Esophagus squamous epithelium (tissue), 5 donors: ENCODE data around the gene EMC10. TPM values are rescaled to one million over a fixed set of nuclear protein-coding genes. Genes with fewer than 3 reads are reported as not detected.

ENCODE experiments used
- DNase-seq: peaks from one replicate; lab custom pipeline; 2025; lab: John Stamatoyannopoulos, UW
- H3K27ac ChIP-seq, 4 donors: fragments of 200-600 bp; sonication (generic); one replicate each; pipeline ENCODE4 v1.5.1; 2016 to 2019; ENCODE audit warnings: mild to moderate bottlenecking in 1 of 4
- H3K27me3 ChIP-seq, 4 donors: fragments of 200-600 bp; sonication (generic); 1 replicate in 3 of 4; 2 replicates in 1 of 4; pipeline versions ENCODE4 v1.5.1 to v1.6.0; 2017 to 2021; ENCODE audit warnings: antibody characterized with exemption in 1 of 4
- H3K36me3 ChIP-seq, 3 donors: fragments of 200-600 bp; sonication (generic); one replicate each; pipeline ENCODE4 v1.5.1; 2016 to 2019
- H3K4me1 ChIP-seq, 3 donors: fragments of 200-600 bp; sonication (generic); one replicate each; pipeline ENCODE4 v1.5.1; 2017 to 2019
- H3K4me3 ChIP-seq, 4 donors: fragments of 200-600 bp; sonication (generic); 1 replicate in 3 of 4; 2 replicates in 1 of 4; pipeline ENCODE4 v1.5.1; 2016 to 2019; ENCODE audit warnings: mild to moderate bottlenecking in 2 of 4, moderate library complexity in 1 of 4
- H3K9me3 ChIP-seq, 3 donors: fragments of 200-600 bp; sonication (generic); one replicate each; pipeline ENCODE4 v1.5.1; 2016 to 2019
- POLR2A ChIP-seq, 4 donors: fragments of 450-650 bp; IDR thresholded peaks; one replicate each; pipeline ENCODE4 v1.6.1; 2017; ENCODE audit warnings: antibody characterized with exemption in 4 of 4, mild to moderate bottlenecking in 4 of 4, moderate library complexity in 3 of 4
- WGBS, 2 donors: methylation state at CpG; one replicate each; pipeline ENCODE4 v1.1.5; 2018; 5-methylcytosine and 5-hydroxymethylcytosine counted together
- intact Hi-C: fragments of 100-400 bp; cut with DNase I; formaldehyde crosslinking; loops from one replicate; pipeline ENCODE4 v1.15.0; 2022
- total RNA-seq, 4 donors: library from RNA; depleted of rRNA; stranded (reverse); fragments of >200 nt; gene quantifications; one replicate each; pipeline ENCODE4 v1.1.0, GENCODE V29; 2016
- TF ChIP-seq, protein P1 (sequence below), 6 experiments: fragments of 450-650 bp in 4 of 6; fragments of 200-600 bp in 2 of 6; sonication (generic) in 2 of 6; IDR thresholded peaks; one replicate each; pipeline ENCODE4 v1.5.1; 2016 to 2019; ENCODE audit warnings: antibody characterized with exemption in 6 of 6, mild to moderate bottlenecking in 4 of 6, moderate library complexity in 4 of 6
- donor health status: DM: yes; HTN: yes; CAD: no.

EMC10 gene
- total RNA-seq, 4 donors from 2014 or later: 50.2 to 76.1 (median 59.7) TPM

DNA sequence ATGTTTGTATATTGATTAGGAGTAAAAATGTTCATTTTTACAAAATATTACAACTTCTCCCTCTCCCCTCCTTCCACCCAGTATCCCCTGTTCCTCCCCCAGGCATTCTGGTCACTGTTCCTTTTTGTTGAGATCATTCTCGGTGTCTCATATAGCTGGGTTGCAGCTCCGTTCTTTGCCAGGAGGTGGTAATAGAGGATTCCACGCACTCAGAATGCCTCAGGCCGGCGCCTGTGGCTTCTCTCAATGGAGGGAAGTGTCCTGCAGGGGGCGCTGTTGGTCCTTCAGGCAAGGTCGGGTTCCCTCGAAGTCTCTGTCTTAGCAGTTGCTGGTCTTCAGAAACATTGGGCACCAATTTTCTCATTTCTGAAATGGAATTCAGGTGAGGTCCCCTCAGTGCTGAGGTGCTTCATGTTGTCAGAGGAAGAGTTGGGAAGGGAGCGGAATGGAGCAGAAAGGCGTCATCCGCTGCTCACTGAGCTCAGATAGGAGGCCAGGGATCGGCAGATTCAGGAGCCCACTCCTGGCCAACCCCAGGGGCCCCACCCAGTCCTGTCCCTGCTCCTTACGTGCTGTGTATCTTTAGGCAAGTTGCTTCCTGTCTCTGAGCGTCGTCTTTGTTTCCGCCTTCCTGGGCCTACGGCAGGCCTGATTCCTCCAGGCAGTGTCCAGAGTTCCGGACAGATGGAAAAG lies 10.7 kb downstream of the EMC10 start:
- WGBS, 2 donors: 65 to 66% methylated on average over 6 to 16 of the region's 18 CpGs
- no peak for DNase-seq
- peaks cover 0 to 49% (median 0%) of the 10 kb centered on the region in 4 donors for H3K27me3 ChIP-seq

GRCh38 chr19:50488389-50489194 lies 12.3 kb downstream of the EMC10 start:
- H3K27me3 ChIP-seq: peaks cover 0 to 49% (median 0%) of the 10 kb centered on the region in 4 donors
- no peak overlapping the region for H3K4me3 ChIP-seq
- no peak overlapping the region for H3K27ac ChIP-seq
- H3K4me1 ChIP-seq: peaks cover 0 to 3% (median 0%) of the 10 kb centered on the region in 3 donors
- TF ChIP-seq, protein P1, sequence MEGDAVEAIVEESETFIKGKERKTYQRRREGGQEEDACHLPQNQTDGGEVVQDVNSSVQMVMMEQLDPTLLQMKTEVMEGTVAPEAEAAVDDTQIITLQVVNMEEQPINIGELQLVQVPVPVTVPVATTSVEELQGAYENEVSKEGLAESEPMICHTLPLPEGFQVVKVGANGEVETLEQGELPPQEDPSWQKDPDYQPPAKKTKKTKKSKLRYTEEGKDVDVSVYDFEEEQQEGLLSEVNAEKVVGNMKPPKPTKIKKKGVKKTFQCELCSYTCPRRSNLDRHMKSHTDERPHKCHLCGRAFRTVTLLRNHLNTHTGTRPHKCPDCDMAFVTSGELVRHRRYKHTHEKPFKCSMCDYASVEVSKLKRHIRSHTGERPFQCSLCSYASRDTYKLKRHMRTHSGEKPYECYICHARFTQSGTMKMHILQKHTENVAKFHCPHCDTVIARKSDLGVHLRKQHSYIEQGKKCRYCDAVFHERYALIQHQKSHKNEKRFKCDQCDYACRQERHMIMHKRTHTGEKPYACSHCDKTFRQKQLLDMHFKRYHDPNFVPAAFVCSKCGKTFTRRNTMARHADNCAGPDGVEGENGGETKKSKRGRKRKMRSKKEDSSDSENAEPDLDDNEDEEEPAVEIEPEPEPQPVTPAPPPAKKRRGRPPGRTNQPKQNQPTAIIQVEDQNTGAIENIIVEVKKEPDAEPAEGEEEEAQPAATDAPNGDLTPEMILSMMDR (IDR thresholded peaks at IDR 0.05): no peak
- no peak for TF ChIP-seq POLR2A (IDR thresholded peaks at IDR 0.05)
- intact Hi-C loops: no loop called here
- 25 to 26% methylated on average over 13 of the region's 13 CpGs for WGBS, 2 donors
- no peak for DNase-seq
- peaks cover 0 to 15% (median 1%) of the 10 kb centered on the region in 3 donors for H3K36me3 ChIP-seq
- no peaks in the 10 kb centered on the region for H3K9me3 ChIP-seq

More for the DNA sequence above, 10.7 kb downstream of the EMC10 start:
- H3K9me3 ChIP-seq: no peaks in the 10 kb centered on the region
- H3K36me3 ChIP-seq: peaks cover 0 to 31% (median 5%) of the 10 kb centered on the region in 3 donors
- TF ChIP-seq, protein P1 (IDR thresholded peaks at IDR 0.05): peak in 3 of 6 experiments; percentile 5 to 58 (median 23)
- no peak for TF ChIP-seq POLR2A (IDR thresholded peaks at IDR 0.05)
- H3K4me1 ChIP-seq: no peaks in the 10 kb centered on the region
- no peak overlapping the region for H3K4me3 ChIP-seq
- intact Hi-C loops: no loop called here
- no peak overlapping the region for H3K27ac ChIP-seq

- H3K4me3 ChIP-seq: no peak overlapping the region
- DNase-seq: no peak
Observed at GRCh38 chr19:50489461-50490011, 13.2 kb downstream of the EMC10 start.

DNA sequence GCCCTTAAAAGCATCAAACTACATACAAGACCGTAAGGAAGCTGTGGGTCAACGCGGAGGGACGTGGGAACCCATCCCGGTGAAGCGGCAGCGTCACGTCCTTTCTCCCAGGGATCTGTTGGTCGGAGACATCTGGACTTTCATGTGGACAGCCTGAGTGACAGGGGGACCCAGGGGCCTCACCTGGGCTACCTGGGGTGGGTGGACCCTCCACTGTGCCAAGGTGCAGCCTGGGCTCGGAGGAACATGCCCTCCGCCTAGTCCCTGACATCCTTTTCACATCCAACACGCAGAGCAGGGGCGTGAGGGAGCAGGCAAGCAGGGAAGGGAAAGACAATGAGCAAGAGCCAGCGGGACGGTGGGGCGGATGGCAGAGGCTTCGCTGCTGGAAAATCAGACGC lies 14.1 kb downstream of the EMC10 start:
- Histone ChIP-seq H3K36me3 (no peaks in the 10 kb centered on the region), H3K4me1 (peaks cover 0 to 3% (median 0%) of the 10 kb centered on the region in 3 donors), H3K4me3 (no peak overlapping the region), H3K9me3 (no peaks in the 10 kb centered on the region), H3K27ac (no peak overlapping the region), H3K27me3 (peaks cover 0 to 49% (median 0%) of the 10 kb centered on the region in 4 donors)
- TF ChIP-seq, protein P1 (IDR thresholded peaks at IDR 0.05): no peak
- no peak for TF ChIP-seq POLR2A (IDR thresholded peaks at IDR 0.05)
- intact Hi-C loops: no loop called here
- no peak for DNase-seq
- 92% methylated on average over 5 to 8 of the region's 18 CpGs for WGBS, 2 donors

More at GRCh38 chr19:50489461-50490011, 13.2 kb downstream of the EMC10 start:
- Histone ChIP-seq H3K36me3 (peaks cover 0 to 7% (median 0%) of the 10 kb centered on the region in 3 donors), H3K27me3 (peaks cover 0 to 49% (median 0%) of the 10 kb centered on the region in 4 donors), H3K9me3 (no peaks in the 10 kb centered on the region), H3K4me1 (peaks cover 0 to 3% (median 0%) of the 10 kb centered on the region in 3 donors), H3K27ac (no peak overlapping the region)
- WGBS, 2 donors: 42 to 53% methylated on average over 24 of the region's 24 CpGs
- intact Hi-C loops: no loop called here
- TF ChIP-seq, protein P1 (IDR thresholded peaks at IDR 0.05): no peak
- TF ChIP-seq POLR2A (IDR thresholded peaks at IDR 0.05): no peak
